ENCODE results near the gene ZNF479. TPM values are rescaled to one million over a fixed set of nuclear protein-coding genes. Genes with fewer than 3 reads are reported as not detected.
"Not testable (repeated sequence)": the region's sequence is repeated elsewhere in the genome, so short reads cannot be mapped to it uniquely, and the experiment has no call there.

Gene ZNF479
- not detected for polyA plus RNA-seq (2013, experiment 1 of 2)
- polyA plus RNA-seq (2013, experiment 2 of 2): not detected

GRCh38 chr7:57132336-57132735 is at the start of gene ZNF479:
TSS of gene ZNF479 (minus strand) at chr7:57132436. CDS start at chr7:57132324, 112 bp downstream.
- H3K36me3 ChIP-seq (ENCODE audit: control insufficient read depth, insufficient read depth, low read length); H3K27ac ChIP-seq (ENCODE audit: low read depth, low read length, severe bottlenecking); H3K4me3 ChIP-seq (ENCODE audit: extremely low read depth, insufficient read depth, low read length, poor library complexity, severe bottlenecking); H3K4me1 ChIP-seq (ENCODE audit: control insufficient read depth, insufficient read depth, low read length, poor library complexity, severe bottlenecking): not testable (repeated sequence)
- WGBS, 2 experiments (ENCODE audit: insufficient coverage in 2 of 2): 63% methylated on average over 2 of the region's 6 CpGs; no CpG with 5 or more reads in 1 of the 2 experiments
- H3K9me3 ChIP-seq (ENCODE audit: control insufficient read depth, low read length): peaks cover 31% of the 10 kb centered on the region

GRCh38 chr7:57182031-57182430 is 49.8 kb upstream of the ZNF479 start:
- H3K36me3 ChIP-seq (ENCODE audit: control insufficient read depth, insufficient read depth, low read length): no peaks in the 10 kb centered on the region
- WGBS, 2 experiments (ENCODE audit: insufficient coverage in 2 of 2): 52 to 59% methylated on average over 4 of the region's 4 CpGs
- peaks cover 57% of the 10 kb centered on the region for H3K9me3 ChIP-seq (ENCODE audit: control insufficient read depth, low read length)
- H3K4me3 ChIP-seq (ENCODE audit: extremely low read depth, insufficient read depth, low read length, poor library complexity, severe bottlenecking): no peak overlapping the region
- no peaks in the 10 kb centered on the region for H3K4me1 ChIP-seq (ENCODE audit: control insufficient read depth, insufficient read depth, low read length, poor library complexity, severe bottlenecking)
- H3K27ac ChIP-seq (ENCODE audit: low read depth, low read length, severe bottlenecking): no peak overlapping the region

- Histone ChIP-seq H3K4me1 (ENCODE audit: control insufficient read depth, insufficient read depth, low read length, poor library complexity, severe bottlenecking) (no peaks in the 10 kb centered on the region), H3K27ac (ENCODE audit: low read depth, low read length, severe bottlenecking) (no peak overlapping the region), H3K36me3 (ENCODE audit: control insufficient read depth, insufficient read depth, low read length) (no peaks in the 10 kb centered on the region), H3K4me3 (ENCODE audit: extremely low read depth, insufficient read depth, low read length, poor library complexity, severe bottlenecking) (no peak overlapping the region), H3K9me3 (ENCODE audit: control insufficient read depth, low read length) (peaks cover 62% of the 10 kb centered on the region)
- WGBS, 2 experiments (ENCODE audit: insufficient coverage in 2 of 2): 67 to 69% methylated on average over 9 of the region's 9 CpGs
Measured at GRCh38 chr7:57181281-57181680, 49.0 kb upstream of the ZNF479 start.

GRCh38 chr7:57179776-57180415 is 47.7 kb upstream of the ZNF479 start:
- peaks cover 62% of the 10 kb centered on the region for H3K9me3 ChIP-seq (ENCODE audit: control insufficient read depth, low read length)
- no peak overlapping the region for H3K27ac ChIP-seq (ENCODE audit: low read depth, low read length, severe bottlenecking)
- H3K36me3 ChIP-seq (ENCODE audit: control insufficient read depth, insufficient read depth, low read length): no peaks in the 10 kb centered on the region
- 76 to 79% methylated on average over 20 to 27 of the region's 30 CpGs for WGBS, 2 experiments (ENCODE audit: insufficient coverage in 2 of 2)
- H3K4me3 ChIP-seq (ENCODE audit: extremely low read depth, insufficient read depth, low read length, poor library complexity, severe bottlenecking): no peak overlapping the region
- no peaks in the 10 kb centered on the region for H3K4me1 ChIP-seq (ENCODE audit: control insufficient read depth, insufficient read depth, low read length, poor library complexity, severe bottlenecking)

- Histone ChIP-seq H3K27ac (ENCODE audit: low read depth, low read length, severe bottlenecking) (no peak overlapping the region), H3K4me3 (ENCODE audit: extremely low read depth, insufficient read depth, low read length, poor library complexity, severe bottlenecking) (no peak overlapping the region), H3K36me3 (ENCODE audit: control insufficient read depth, insufficient read depth, low read length) (no peaks in the 10 kb centered on the region), H3K9me3 (ENCODE audit: control insufficient read depth, low read length) (peaks cover 56% of the 10 kb centered on the region), H3K4me1 (ENCODE audit: control insufficient read depth, insufficient read depth, low read length, poor library complexity, severe bottlenecking) (no peaks in the 10 kb centered on the region)
- 17 to 53% methylated on average over 1 to 3 of the region's 6 CpGs for WGBS, 2 experiments (ENCODE audit: insufficient coverage in 2 of 2)
Measured at GRCh38 chr7:57178768-57179139, 46.5 kb upstream of the ZNF479 start.

GRCh38 chr7:57177856-57178767 is 45.9 kb upstream of the ZNF479 start:
- no peak overlapping the region for H3K4me3 ChIP-seq (ENCODE audit: extremely low read depth, insufficient read depth, low read length, poor library complexity, severe bottlenecking)
- no peaks in the 10 kb centered on the region for H3K36me3 ChIP-seq (ENCODE audit: control insufficient read depth, insufficient read depth, low read length)
- 70 to 82% methylated on average over 14 to 15 of the region's 21 CpGs for WGBS, 2 experiments (ENCODE audit: insufficient coverage in 2 of 2)
- no peak overlapping the region for H3K27ac ChIP-seq (ENCODE audit: low read depth, low read length, severe bottlenecking)
- H3K4me1 ChIP-seq (ENCODE audit: control insufficient read depth, insufficient read depth, low read length, poor library complexity, severe bottlenecking): no peaks in the 10 kb centered on the region
- H3K9me3 ChIP-seq (ENCODE audit: control insufficient read depth, low read length): peaks cover 55% of the 10 kb centered on the region

- no peak overlapping the region for H3K27ac ChIP-seq (ENCODE audit: low read depth, low read length, severe bottlenecking)
- no peaks in the 10 kb centered on the region for H3K36me3 ChIP-seq (ENCODE audit: control insufficient read depth, insufficient read depth, low read length)
- H3K4me3 ChIP-seq (ENCODE audit: extremely low read depth, insufficient read depth, low read length, poor library complexity, severe bottlenecking): no peak overlapping the region
- WGBS, 2 experiments (ENCODE audit: insufficient coverage in 2 of 2): 44 to 99% methylated on average over 3 to 8 of the region's 14 CpGs
- H3K9me3 ChIP-seq (ENCODE audit: control insufficient read depth, low read length): peaks cover 46% of the 10 kb centered on the region
- H3K4me1 ChIP-seq (ENCODE audit: control insufficient read depth, insufficient read depth, low read length, poor library complexity, severe bottlenecking): no peaks in the 10 kb centered on the region
Measured at GRCh38 chr7:57176928-57177635, 44.8 kb upstream of the ZNF479 start.

- Histone ChIP-seq H3K4me1 (ENCODE audit: control insufficient read depth, insufficient read depth, low read length, poor library complexity, severe bottlenecking) (no peaks in the 10 kb centered on the region), H3K4me3 (ENCODE audit: extremely low read depth, insufficient read depth, low read length, poor library complexity, severe bottlenecking) (no peak overlapping the region), H3K36me3 (ENCODE audit: control insufficient read depth, insufficient read depth, low read length) (no peaks in the 10 kb centered on the region), H3K9me3 (ENCODE audit: control insufficient read depth, low read length) (peaks cover 43% of the 10 kb centered on the region), H3K27ac (ENCODE audit: low read depth, low read length, severe bottlenecking) (no peak overlapping the region)
- WGBS, 2 experiments (ENCODE audit: insufficient coverage in 2 of 2): 75 to 80% methylated on average over 1 to 5 of the region's 7 CpGs
Measured at GRCh38 chr7:57165285-57165899, 33.2 kb upstream of the ZNF479 start.

- H3K36me3 ChIP-seq (ENCODE audit: control insufficient read depth, insufficient read depth, low read length); H3K4me3 ChIP-seq (ENCODE audit: extremely low read depth, insufficient read depth, low read length, poor library complexity, severe bottlenecking); H3K27ac ChIP-seq (ENCODE audit: low read depth, low read length, severe bottlenecking); H3K4me1 ChIP-seq (ENCODE audit: control insufficient read depth, insufficient read depth, low read length, poor library complexity, severe bottlenecking): not testable (repeated sequence)
- peaks cover 24% of the 10 kb centered on the region for H3K9me3 ChIP-seq (ENCODE audit: control insufficient read depth, low read length)
- WGBS, 2 experiments (ENCODE audit: insufficient coverage in 2 of 2): no CpG with 5 or more reads among the region's 5 CpGs
Measured at GRCh38 chr7:57120123-57120784, 12.0 kb downstream of the ZNF479 start.
